Keratinocyte (primary cell): ENCODE data around the gene NAPA.

ENCODE experiments used
- CTCF ChIP-seq, 3 experiments: IDR thresholded peaks in 1 of 3; conservative IDR thresholded peaks in 1 of 3; optimal IDR thresholded peaks in 1 of 3; 2 replicates in 2 of 3; 3 replicates in 1 of 3; pipeline versions ENCODE3 to v1.5.1; 2011; ENCODE audit warnings: low read length in 3 of 3, mild to moderate bottlenecking in 3 of 3, moderate library complexity in 2 of 3, control low read depth in 1 of 3, inconsistent platforms in 1 of 3; ENCODE audit not compliant: insufficient read depth in 2 of 3; ENCODE audit errors: extremely low read depth in 1 of 3
- EZH2 ChIP-seq: IDR thresholded peaks from one replicate; pipeline ENCODE4 v1.6.1; 2012; ENCODE audit warnings: inconsistent platforms, mild to moderate bottlenecking, low read length, moderate library complexity

GRCh38 chr19:47494729-47495128, 20.1 kb downstream of the NAPA start:
- no peak for TF ChIP-seq CTCF (optimal IDR thresholded peaks at IDR 0.05 in 1 of 3, IDR thresholded peaks at IDR 0.05 in 1 of 3, conservative IDR thresholded peaks at IDR 0.05 in 1 of 3; ENCODE audit: extremely low read depth in 1 of 3, insufficient read depth in 2 of 3, low read length in 3 of 3)
- TF ChIP-seq EZH2: no peak
